ENCODE data around the gene GPR21.
A peak's percentile ranks its signal among the peaks of the same experiment; 100 is the strongest.

Gene GPR21, protein sequence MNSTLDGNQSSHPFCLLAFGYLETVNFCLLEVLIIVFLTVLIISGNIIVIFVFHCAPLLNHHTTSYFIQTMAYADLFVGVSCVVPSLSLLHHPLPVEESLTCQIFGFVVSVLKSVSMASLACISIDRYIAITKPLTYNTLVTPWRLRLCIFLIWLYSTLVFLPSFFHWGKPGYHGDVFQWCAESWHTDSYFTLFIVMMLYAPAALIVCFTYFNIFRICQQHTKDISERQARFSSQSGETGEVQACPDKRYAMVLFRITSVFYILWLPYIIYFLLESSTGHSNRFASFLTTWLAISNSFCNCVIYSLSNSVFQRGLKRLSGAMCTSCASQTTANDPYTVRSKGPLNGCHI

GRCh38 chr9:123033352-123033751, at the start of gene GPR21:
GPR21 (plus strand) TSS chr9:123033667; CDS start chr9:123034567, 900 bp downstream.
- H3K27me3 ChIP-seq (ENCODE audit: control insufficient read depth in 1 of 2, insufficient read depth in 2 of 2, low read length in 2 of 2): no peaks in the 10 kb centered on the region
- H3K9ac ChIP-seq (ENCODE audit: low read length in 2 of 2): no peak within 1 kb of the TSS
- peaks cover 4 to 11% of the 10 kb centered on the region in 2 donors for H3K36me3 ChIP-seq (ENCODE audit: control insufficient read depth in 2 of 2, insufficient read depth in 2 of 2, low read length in 2 of 2)
- H3K9me3 ChIP-seq (ENCODE audit: control insufficient read depth in 2 of 2, low read length in 2 of 2): no peaks in the 10 kb centered on the region
- peak within 1 kb of the TSS in 1 of 2 donors; percentile 50 for H3K4me3 ChIP-seq (ENCODE audit: low read length in 2 of 2)
- H3K27ac ChIP-seq (ENCODE audit: low read length): no peak within 1 kb of the TSS
- peaks cover 5% of the 10 kb centered on the region for H3K4me1 ChIP-seq (ENCODE audit: control insufficient read depth, insufficient read depth, low read length)

DNA sequence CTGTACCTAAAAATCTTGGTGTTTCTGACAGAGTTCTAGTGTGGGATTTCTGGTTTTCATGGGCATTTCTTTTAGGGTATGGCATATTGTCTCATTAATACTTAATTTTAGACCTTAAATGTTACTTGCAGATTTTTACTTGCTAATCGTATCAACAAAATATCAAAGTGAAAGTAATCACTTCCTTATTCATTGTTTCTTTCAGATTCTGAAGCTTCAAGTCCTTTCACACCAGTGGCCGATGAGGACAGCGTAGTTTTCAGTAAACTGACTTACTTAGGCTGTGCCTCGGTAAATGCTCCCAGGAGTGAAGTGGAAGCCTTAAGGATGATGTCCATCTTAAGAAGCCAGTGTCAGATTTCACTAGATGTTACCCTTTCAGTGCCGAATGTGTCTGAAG, 47.5 kb upstream of the GPR21 start:
- H3K9me3 ChIP-seq (ENCODE audit: control insufficient read depth in 2 of 2, low read length in 2 of 2): no peaks in the 10 kb centered on the region
- H3K4me1 ChIP-seq (ENCODE audit: control insufficient read depth, insufficient read depth, low read length): no peaks in the 10 kb centered on the region
- H3K27me3 ChIP-seq (ENCODE audit: control insufficient read depth in 1 of 2, insufficient read depth in 2 of 2, low read length in 2 of 2): no peaks in the 10 kb centered on the region
- H3K36me3 ChIP-seq (ENCODE audit: control insufficient read depth in 2 of 2, insufficient read depth in 2 of 2, low read length in 2 of 2): peaks cover 20 to 26% of the 10 kb centered on the region in 2 donors
- no peak overlapping the region for H3K4me3 ChIP-seq (ENCODE audit: low read length in 2 of 2)
- H3K27ac ChIP-seq (ENCODE audit: low read length): no peak overlapping the region
- H3K9ac ChIP-seq (ENCODE audit: low read length in 2 of 2): no peak overlapping the region

DNA sequence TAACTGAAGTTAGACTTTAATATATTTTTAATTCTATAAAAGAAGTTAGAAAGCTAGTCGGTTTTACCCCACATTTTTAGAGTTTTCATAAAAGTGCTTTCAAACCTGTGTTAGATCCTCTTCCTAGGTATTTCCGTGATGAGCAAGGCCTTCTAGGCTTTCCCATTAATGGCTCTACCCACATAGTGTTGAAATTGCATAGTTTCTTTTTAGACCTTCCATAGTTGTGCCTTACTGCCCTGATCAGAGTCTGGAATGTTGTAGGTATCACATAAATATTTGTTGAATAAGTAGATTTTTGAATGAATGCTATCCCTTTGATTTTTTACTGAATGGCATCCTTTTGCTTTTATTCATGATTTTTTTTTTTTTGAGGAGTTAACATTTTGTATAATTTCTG, 45.3 kb upstream of the GPR21 start:
- Histone ChIP-seq H3K4me1 (ENCODE audit: control insufficient read depth, insufficient read depth, low read length) (no peaks in the 10 kb centered on the region), H3K27ac (ENCODE audit: low read length) (no peak overlapping the region), H3K9ac (ENCODE audit: low read length in 2 of 2) (no peak overlapping the region), H3K4me3 (ENCODE audit: low read length in 2 of 2) (no peak overlapping the region), H3K36me3 (ENCODE audit: control insufficient read depth in 2 of 2, insufficient read depth in 2 of 2, low read length in 2 of 2) (peaks cover 20 to 26% of the 10 kb centered on the region in 2 donors), H3K27me3 (ENCODE audit: control insufficient read depth in 1 of 2, insufficient read depth in 2 of 2, low read length in 2 of 2) (no peaks in the 10 kb centered on the region), H3K9me3 (ENCODE audit: control insufficient read depth in 2 of 2, low read length in 2 of 2) (no peaks in the 10 kb centered on the region)

- H3K27ac ChIP-seq (ENCODE audit: low read length): no peak overlapping the region
- no peak overlapping the region for H3K9ac ChIP-seq (ENCODE audit: low read length in 2 of 2)
- no peaks in the 10 kb centered on the region for H3K9me3 ChIP-seq (ENCODE audit: control insufficient read depth in 2 of 2, low read length in 2 of 2)
- peaks cover 20 to 26% of the 10 kb centered on the region in 2 donors for H3K36me3 ChIP-seq (ENCODE audit: control insufficient read depth in 2 of 2, insufficient read depth in 2 of 2, low read length in 2 of 2)
- no peaks in the 10 kb centered on the region for H3K4me1 ChIP-seq (ENCODE audit: control insufficient read depth, insufficient read depth, low read length)
- H3K27me3 ChIP-seq (ENCODE audit: control insufficient read depth in 1 of 2, insufficient read depth in 2 of 2, low read length in 2 of 2): no peaks in the 10 kb centered on the region
- H3K4me3 ChIP-seq (ENCODE audit: low read length in 2 of 2): no peak overlapping the region
Observed at GRCh38 chr9:122988920-122989621, 44.4 kb upstream of the GPR21 start.

DNA sequence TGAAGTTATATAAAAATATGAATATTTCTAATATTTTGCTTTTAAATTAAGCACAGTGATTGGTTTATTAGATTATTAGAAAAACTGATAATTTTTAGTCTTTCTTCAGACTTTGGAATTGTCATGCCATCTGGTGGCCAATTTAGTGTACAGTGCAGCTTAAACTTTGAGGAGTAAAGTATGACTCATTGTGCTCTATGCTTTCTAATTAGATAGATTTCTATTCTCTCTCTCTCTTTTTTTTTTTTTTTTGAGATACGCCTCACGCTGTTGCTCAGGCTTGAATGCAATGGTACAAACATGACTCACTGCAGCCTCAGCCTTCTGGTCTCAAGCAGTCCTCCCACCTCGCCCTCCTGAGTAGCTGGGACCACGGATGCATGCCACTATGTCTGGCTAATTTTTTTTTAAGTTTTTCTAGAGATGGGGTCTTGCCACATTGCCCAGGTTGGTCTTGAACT, 42.1 kb upstream of the GPR21 start:
- H3K4me1 ChIP-seq (ENCODE audit: control insufficient read depth, insufficient read depth, low read length): no peaks in the 10 kb centered on the region

DNA sequence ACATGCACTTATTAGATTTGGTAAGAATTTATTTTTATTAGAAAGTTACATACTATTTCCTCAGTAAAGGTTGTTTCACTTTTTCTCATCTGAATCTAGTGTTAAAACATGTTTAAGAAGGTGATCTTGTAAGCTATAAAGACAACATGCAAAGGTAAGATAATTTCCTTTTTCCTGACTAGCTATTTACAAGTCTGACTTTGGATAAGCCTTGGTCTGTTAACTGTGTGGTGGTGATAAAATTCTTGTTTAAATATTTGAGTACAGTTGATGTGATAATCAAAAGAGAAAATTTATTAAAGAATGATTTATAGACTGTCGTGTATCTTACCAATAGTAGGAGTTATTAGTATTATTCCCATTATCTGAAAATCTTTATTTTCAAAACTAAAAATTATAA, 36.9 kb upstream of the GPR21 start:
- Histone ChIP-seq H3K4me1 (ENCODE audit: control insufficient read depth, insufficient read depth, low read length) (no peaks in the 10 kb centered on the region), H3K9ac (ENCODE audit: low read length in 2 of 2) (no peak overlapping the region), H3K9me3 (ENCODE audit: control insufficient read depth in 2 of 2, low read length in 2 of 2) (no peaks in the 10 kb centered on the region), H3K27ac (ENCODE audit: low read length) (no peak overlapping the region), H3K27me3 (ENCODE audit: control insufficient read depth in 1 of 2, insufficient read depth in 2 of 2, low read length in 2 of 2) (no peaks in the 10 kb centered on the region), H3K36me3 (ENCODE audit: control insufficient read depth in 2 of 2, insufficient read depth in 2 of 2, low read length in 2 of 2) (peaks cover 11 to 23% of the 10 kb centered on the region in 2 donors), H3K4me3 (ENCODE audit: low read length in 2 of 2) (no peak overlapping the region)

More for the DNA sequence above, 42.1 kb upstream of the GPR21 start:
- Histone ChIP-seq H3K36me3 (ENCODE audit: control insufficient read depth in 2 of 2, insufficient read depth in 2 of 2, low read length in 2 of 2) (peaks cover 15 to 18% of the 10 kb centered on the region in 2 donors), H3K9ac (ENCODE audit: low read length in 2 of 2) (no peak overlapping the region), H3K27ac (ENCODE audit: low read length) (no peak overlapping the region), H3K4me3 (ENCODE audit: low read length in 2 of 2) (no peak overlapping the region), H3K9me3 (ENCODE audit: control insufficient read depth in 2 of 2, low read length in 2 of 2) (no peaks in the 10 kb centered on the region), H3K27me3 (ENCODE audit: control insufficient read depth in 1 of 2, insufficient read depth in 2 of 2, low read length in 2 of 2) (no peaks in the 10 kb centered on the region)

GRCh38 chr9:122998448-122998847, 35.0 kb upstream of the GPR21 start:
- H3K27me3 ChIP-seq (ENCODE audit: control insufficient read depth in 1 of 2, insufficient read depth in 2 of 2, low read length in 2 of 2): no peaks in the 10 kb centered on the region
- no peaks in the 10 kb centered on the region for H3K9me3 ChIP-seq (ENCODE audit: control insufficient read depth in 2 of 2, low read length in 2 of 2)
- H3K36me3 ChIP-seq (ENCODE audit: control insufficient read depth in 2 of 2, insufficient read depth in 2 of 2, low read length in 2 of 2): peaks cover 11 to 23% of the 10 kb centered on the region in 2 donors
- no peak overlapping the region for H3K9ac ChIP-seq (ENCODE audit: low read length in 2 of 2)
- no peak overlapping the region for H3K4me3 ChIP-seq (ENCODE audit: low read length in 2 of 2)
- H3K4me1 ChIP-seq (ENCODE audit: control insufficient read depth, insufficient read depth, low read length): no peaks in the 10 kb centered on the region
- H3K27ac ChIP-seq (ENCODE audit: low read length): no peak overlapping the region

- Histone ChIP-seq H3K36me3 (ENCODE audit: control insufficient read depth in 2 of 2, insufficient read depth in 2 of 2, low read length in 2 of 2) (peaks cover 11 to 23% of the 10 kb centered on the region in 2 donors), H3K4me1 (ENCODE audit: control insufficient read depth, insufficient read depth, low read length) (no peaks in the 10 kb centered on the region), H3K27ac (ENCODE audit: low read length) (no peak overlapping the region), H3K9ac (ENCODE audit: low read length in 2 of 2) (no peak overlapping the region), H3K4me3 (ENCODE audit: low read length in 2 of 2) (no peak overlapping the region), H3K9me3 (ENCODE audit: control insufficient read depth in 2 of 2, low read length in 2 of 2) (no peaks in the 10 kb centered on the region), H3K27me3 (ENCODE audit: control insufficient read depth in 1 of 2, insufficient read depth in 2 of 2, low read length in 2 of 2) (no peaks in the 10 kb centered on the region)
Observed at GRCh38 chr9:123000371-123001068, 32.9 kb upstream of the GPR21 start.

DNA sequence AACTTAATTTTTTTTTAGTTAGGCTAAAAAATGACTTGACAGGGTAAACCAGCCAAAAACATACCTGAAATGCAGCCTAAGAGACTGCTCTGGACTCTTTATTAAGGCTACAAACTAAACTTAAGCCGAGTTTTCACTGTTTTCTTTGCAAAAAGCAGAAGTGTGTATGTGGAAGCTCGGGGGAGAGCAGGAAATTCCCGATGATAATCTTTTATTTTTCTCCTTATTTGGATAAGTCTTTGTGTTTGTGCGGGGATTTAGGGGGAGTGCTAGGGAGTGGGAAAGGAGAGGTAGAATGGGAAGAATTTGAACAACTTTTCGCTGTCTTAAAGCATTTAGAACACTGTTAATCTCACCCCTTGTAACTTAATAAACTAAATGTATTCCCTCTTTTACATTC, 30.7 kb upstream of the GPR21 start:
- H3K27ac ChIP-seq (ENCODE audit: low read length): peak overlapping the region; percentile 19
- H3K4me3 ChIP-seq (ENCODE audit: low read length in 2 of 2): no peak overlapping the region
- peaks cover 6 to 15% of the 10 kb centered on the region in 2 donors for H3K36me3 ChIP-seq (ENCODE audit: control insufficient read depth in 2 of 2, insufficient read depth in 2 of 2, low read length in 2 of 2)

GRCh38 chr9:123003466-123003865, 30.0 kb upstream of the GPR21 start:
- H3K27ac ChIP-seq (ENCODE audit: low read length): no peak overlapping the region
- H3K36me3 ChIP-seq (ENCODE audit: control insufficient read depth in 2 of 2, insufficient read depth in 2 of 2, low read length in 2 of 2): peaks cover 6 to 14% of the 10 kb centered on the region in 2 donors
- no peak overlapping the region for H3K4me3 ChIP-seq (ENCODE audit: low read length in 2 of 2)
- H3K4me1 ChIP-seq (ENCODE audit: control insufficient read depth, insufficient read depth, low read length): no peaks in the 10 kb centered on the region
- H3K9ac ChIP-seq (ENCODE audit: low read length in 2 of 2): no peak overlapping the region
- no peaks in the 10 kb centered on the region for H3K27me3 ChIP-seq (ENCODE audit: control insufficient read depth in 1 of 2, insufficient read depth in 2 of 2, low read length in 2 of 2)
- H3K9me3 ChIP-seq (ENCODE audit: control insufficient read depth in 2 of 2, low read length in 2 of 2): no peaks in the 10 kb centered on the region

More for the DNA sequence above, 30.7 kb upstream of the GPR21 start:
- H3K27me3 ChIP-seq (ENCODE audit: control insufficient read depth in 1 of 2, insufficient read depth in 2 of 2, low read length in 2 of 2): no peaks in the 10 kb centered on the region
- peak overlapping the region in 1 of 2 donors; percentile 32 for H3K9ac ChIP-seq (ENCODE audit: low read length in 2 of 2)
- no peaks in the 10 kb centered on the region for H3K9me3 ChIP-seq (ENCODE audit: control insufficient read depth in 2 of 2, low read length in 2 of 2)
- no peaks in the 10 kb centered on the region for H3K4me1 ChIP-seq (ENCODE audit: control insufficient read depth, insufficient read depth, low read length)
